Measurements from ENCODE around the gene FA2H.

The FA2H gene

GRCh38 chr16:74744566-74744965 is 30.1 kb downstream of the FA2H start:
- no peak for DNase-seq (ENCODE audit: low read depth in 2 of 2)

DNA sequence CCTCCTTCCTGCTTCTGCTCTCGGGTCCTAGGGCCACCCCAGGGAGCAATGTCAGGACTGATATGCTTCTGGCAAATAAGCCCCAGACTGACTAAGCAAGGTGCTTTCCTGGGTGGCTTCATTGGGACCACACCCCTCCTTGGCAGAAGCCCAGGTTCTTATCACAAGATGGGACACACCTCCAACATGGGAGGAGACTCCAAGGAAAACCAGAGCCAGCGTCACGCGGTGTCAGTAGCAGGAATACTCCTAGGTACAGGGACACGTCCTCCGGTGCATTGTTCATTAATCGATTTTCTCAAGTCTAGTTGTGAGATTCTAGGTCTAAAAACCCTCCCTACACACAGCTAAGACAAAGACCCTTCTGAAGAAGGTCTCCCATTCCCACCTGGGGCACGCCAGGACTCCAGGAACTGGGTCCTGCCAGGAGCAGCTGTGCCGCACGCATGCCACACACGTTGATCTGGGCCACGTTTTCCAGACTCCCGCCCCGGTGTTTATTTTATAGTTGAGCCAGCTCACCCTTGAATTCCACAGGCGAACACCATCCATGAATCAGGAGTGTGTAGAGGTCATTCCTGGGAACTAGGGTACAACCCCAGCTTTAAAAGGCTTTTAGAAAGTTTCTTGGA is 30.8 kb downstream of the FA2H start:
- DNase-seq (ENCODE audit: low read depth in 2 of 2), result no peak

DNA sequence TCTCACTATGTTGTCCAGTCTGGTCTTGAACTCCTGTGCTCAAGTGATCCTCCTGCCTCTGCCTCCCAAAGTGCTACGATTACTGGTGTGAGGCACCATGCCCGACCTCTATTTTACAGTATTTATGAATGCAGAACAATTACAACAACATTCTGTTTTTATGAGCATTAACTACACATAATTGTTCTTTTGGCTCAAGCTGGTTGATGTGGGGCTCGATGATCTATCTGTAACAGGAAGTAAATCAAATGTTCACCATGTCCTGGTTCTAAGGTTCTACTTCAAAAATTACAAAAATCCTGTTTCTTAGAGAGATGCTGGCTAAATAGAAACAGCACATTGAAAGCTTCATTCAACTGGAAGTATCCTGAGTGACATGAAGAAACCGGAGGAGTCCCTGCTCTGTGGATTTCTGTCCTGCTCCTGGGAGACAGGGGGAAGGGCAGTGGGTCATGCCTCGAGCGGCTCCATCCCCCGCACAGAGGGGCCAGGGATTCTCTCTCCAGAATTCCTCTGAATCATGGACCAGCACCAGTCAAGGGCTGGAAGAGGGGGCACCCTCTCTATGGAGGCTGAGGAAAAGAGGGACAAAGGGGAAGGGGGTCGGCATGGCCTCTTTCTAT is 31.5 kb downstream of the FA2H start:
- DNase-seq (ENCODE audit: low read depth in 2 of 2), result no peak

GRCh38 chr16:74742051-74742481 is 32.6 kb downstream of the FA2H start:
- DNase-seq (ENCODE audit: low read depth in 2 of 2), result no peak

DNA sequence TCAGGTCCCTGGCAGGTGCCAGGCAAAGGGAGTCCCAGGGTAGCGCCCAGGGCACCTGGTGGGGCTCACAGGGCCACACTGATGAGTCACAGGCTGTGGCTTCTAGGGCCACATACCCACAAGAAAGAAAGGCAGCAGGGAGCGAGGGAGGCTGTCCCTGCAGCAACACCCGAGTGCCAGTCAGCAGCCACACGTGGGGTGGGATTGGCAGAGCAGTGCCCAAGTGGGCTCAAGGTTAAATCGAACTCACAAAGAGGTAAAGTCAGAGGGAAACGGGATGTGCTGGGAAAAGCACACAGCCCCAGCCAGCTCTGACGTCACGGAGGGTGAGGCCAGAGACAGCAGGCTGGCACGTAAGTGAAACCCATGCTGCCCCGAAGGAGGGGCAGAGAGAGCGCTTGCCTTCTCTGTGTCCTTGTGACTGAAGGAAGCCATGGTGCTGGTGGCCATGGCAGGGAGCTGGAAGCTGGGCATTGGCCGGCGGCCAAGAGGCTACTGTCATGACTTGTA is 33.8 kb downstream of the FA2H start:
- no peak for DNase-seq (ENCODE audit: low read depth in 2 of 2)

DNA sequence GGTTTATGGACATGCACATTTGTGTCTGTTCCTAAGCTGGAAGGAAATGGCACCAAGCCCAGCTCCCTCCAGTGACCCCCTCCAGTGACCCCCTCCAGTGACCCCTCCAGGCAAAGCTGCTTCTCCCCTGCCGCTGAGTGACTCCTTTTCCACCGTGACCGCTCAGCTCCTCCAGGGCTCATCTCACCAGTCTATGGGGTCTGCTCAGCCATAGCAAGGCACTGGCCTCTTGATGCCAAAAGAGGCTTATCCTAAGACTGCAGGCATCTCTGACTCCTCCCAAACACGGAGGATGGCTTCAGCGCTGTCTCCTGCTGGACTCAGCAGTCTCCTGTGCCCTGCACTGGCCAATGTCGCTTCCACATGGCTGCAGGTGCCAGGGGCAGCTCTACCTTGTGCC is 35.3 kb downstream of the FA2H start:
- DNase-seq (ENCODE audit: low read depth in 2 of 2), result no peak

DNA sequence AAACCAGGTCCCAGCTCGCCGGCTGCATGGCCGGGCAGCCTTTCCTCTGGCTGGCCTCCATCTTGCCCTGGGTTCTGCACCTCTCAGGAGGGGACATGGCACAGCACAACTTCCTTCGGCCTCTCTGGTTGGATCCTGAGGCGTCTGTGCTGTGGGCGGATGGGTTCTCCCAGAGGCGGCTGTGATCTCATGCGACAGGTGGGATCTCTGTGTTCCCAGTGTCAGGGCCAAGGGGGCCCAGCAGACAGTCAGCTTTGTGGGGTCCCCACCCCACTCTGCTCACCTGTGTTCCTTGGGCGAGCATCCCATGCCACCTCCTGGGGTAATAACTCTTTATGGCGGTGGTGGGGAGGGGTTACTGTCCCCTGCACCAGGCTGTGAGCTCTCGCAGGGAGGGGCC is 35.8 kb downstream of the FA2H start:
- DNase-seq (ENCODE audit: low read depth in 2 of 2), result no peak

DNA sequence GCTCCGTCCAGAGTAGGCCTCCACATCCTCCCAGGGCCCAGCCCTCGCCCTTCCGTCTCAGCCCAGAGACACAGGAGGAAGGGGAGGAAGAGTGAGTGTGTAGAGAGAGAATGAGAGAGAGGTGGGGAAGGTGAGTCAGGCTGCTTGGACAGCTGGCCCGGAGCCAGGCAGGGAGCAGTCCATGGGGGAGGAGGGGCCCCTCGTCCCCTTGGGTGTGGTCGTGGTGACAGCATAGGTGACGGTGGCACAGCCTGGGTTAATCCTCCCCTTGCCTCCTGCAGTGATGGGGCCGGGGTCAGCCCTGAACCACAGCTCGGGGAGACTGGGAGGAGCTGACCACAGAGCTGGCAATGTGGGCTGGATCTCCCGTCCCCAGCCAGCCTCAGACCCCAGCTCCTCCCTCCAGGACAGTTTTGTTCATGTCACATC is 36.5 kb downstream of the FA2H start:
- no peak for DNase-seq (ENCODE audit: low read depth in 2 of 2)

- no peak for DNase-seq (ENCODE audit: low read depth in 2 of 2)
Measured at GRCh38 chr16:74737521-74737920, 37.1 kb downstream of the FA2H start.

GRCh38 chr16:74736531-74737157 is 38.0 kb downstream of the FA2H start:
- DNase-seq (ENCODE audit: low read depth in 2 of 2), result no peak

DNA sequence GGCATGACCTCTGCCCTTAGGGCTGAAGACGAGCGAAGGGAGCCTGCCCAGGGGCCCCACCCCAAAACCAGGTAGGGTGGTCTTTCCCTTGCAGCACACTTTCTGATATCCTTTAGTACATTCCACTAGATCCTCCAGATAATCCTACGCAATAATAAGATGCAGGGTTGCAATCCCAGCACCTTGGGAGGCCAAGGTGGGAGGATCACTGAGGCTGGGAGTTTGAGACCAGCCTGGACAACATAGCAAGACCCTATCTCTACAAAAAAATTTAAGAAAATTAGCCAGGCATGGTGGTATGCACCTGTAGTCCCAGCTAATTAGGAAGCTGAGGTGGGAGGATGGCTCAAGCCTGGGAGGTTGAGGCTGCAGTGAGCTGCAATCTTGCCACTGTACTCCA is 39.1 kb downstream of the FA2H start:
- no peak for DNase-seq (ENCODE audit: low read depth in 2 of 2)

- DNase-seq (ENCODE audit: low read depth in 2 of 2), result no peak
Measured at GRCh38 chr16:74735162-74735452, 39.5 kb downstream of the FA2H start.

DNA sequence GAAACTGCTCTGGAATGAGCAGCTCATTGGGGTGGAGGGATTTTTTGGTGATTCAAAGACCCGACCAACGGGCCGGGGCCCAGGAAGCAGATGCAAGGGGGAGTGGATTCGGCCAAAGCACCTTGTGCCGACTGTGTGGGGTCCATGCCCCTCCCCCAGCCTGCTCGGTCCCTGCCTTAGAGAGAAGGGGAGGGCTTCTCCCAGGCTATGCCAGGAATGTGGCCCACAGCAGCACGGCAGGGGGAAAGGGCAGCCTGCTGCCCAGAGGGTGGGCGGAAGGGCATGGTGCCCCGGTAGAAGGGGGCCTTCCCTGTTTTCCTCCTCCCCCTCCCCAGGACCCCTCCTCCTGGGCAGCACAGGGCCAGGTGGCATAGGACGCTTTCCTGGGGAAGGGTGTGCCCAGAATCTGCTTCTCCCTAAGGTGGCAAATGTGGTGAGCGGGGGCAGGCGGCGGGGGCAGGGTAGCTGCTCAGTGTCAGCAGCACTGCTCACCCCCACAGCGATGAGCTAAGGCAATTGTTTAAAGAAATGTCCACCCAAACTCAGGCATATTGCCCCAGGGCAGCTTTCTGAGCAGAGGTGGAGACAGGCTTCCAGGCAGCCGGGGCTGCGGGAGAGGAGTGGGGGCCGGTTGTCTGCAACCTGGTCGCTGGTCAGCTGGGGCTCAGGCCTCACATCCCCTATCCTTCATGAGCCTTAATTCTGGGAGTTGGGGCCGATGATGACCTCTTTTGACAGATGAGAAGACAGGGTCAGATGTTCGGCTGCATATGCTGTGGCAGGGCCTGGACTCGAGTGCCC is 40.1 kb downstream of the FA2H start:
- DNase-seq (ENCODE audit: low read depth in 2 of 2), result no peak

GRCh38 chr16:74732707-74733350 is 41.8 kb downstream of the FA2H start:
- no peak for DNase-seq (ENCODE audit: low read depth in 2 of 2)

DNA sequence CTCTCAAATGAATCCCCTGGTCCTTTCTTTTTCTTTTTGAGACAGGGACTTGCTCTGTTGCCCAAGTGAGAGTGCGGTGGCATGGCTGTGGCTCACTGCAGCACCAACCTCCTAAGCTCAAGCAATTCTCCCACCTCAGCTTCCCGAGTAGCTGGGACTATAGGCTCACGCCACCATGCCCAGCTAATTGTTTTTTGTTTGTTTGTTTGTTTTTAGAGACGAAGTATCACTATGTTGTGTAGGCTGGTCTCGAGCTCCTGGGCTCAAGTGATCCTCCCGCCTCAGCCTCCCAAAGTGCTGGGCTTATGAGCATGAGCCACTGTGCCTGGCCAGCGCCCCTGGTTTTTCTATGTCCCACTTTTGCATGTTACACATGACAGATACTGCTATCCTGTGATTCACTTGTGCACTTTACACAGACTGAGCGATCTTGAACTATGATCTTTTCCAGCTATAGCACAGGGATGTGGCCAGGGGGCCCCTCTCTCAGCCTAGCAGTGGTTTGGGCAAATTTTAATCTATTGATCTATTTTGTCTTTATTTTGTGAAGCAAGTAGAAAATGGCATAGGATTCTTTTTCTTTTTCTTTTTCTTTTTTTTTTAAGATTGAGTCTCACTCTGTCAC is 42.7 kb downstream of the FA2H start:
- DNase-seq (ENCODE audit: low read depth in 2 of 2), result no peak

- no peak for DNase-seq (ENCODE audit: low read depth in 2 of 2)
Measured at GRCh38 chr16:74729783-74730683, 44.6 kb downstream of the FA2H start.

GRCh38 chr16:74727903-74728302 is 46.7 kb downstream of the FA2H start:
- DNase-seq (ENCODE audit: low read depth in 2 of 2), result no peak

DNA sequence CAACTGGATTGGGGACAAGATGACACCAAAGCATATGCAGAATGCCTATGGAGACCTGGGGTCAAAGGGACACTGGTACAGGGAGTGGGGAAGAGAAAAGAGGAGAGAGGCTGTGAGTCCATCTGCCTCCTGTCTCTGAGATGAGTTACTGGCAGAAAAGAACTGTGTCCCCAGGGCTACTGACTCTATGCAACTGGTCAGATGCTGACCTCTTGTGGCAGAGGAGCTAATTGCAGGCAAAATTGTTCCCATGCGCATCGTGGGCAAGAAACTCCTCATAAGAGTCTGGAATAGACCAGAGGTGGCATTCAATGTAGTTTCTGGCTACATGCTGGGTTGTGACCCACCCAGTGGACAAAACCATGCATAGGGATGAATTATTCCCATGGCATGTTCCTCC is 47.9 kb downstream of the FA2H start:
- no peak for DNase-seq (ENCODE audit: low read depth in 2 of 2)

- no peak for DNase-seq (ENCODE audit: low read depth in 2 of 2)
Measured at GRCh38 chr16:74725651-74726455, 48.8 kb downstream of the FA2H start.
